CD1c-positive myeloid dendritic cell (primary cell): Measurements from ENCODE around the gene CCDC120.

ENCODE experiments used
- DNase-seq: peaks from one replicate; pipeline ENCODE4 v3.0.0-alpha.2; 2016; ENCODE audit errors: extremely low spot score

Gene CCDC120

GRCh38 chrX:49102190-49102589 lies 43.4 kb downstream of the CCDC120 start:
- no peak for DNase-seq

DNA sequence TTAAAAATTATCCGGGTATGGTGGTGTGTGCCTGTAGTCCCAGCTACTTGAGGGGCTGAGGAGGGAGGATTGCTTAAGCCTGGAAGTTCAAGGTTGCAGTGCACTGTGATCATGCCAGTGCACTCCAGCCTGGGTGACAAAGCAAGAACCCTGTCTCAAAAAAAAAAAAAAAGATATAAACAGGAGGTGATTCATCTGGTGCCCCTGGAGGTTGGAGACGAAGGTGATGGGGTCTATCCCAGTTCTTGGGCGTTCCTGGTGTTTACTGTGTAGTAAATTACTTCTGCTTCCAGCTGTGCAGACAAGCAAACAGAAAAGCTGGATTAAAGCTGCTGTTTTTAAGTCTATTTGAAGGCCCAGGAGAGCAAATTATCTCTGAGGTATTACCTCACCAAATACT lies 44.8 kb downstream of the CCDC120 start:
- DNase-seq: no peak

GRCh38 chrX:49106296-49106695 lies 47.5 kb downstream of the CCDC120 start:
- no peak for DNase-seq

GRCh38 chrX:49106930-49107329 lies 48.1 kb downstream of the CCDC120 start:
- peak; percentile 4 for DNase-seq

DNA sequence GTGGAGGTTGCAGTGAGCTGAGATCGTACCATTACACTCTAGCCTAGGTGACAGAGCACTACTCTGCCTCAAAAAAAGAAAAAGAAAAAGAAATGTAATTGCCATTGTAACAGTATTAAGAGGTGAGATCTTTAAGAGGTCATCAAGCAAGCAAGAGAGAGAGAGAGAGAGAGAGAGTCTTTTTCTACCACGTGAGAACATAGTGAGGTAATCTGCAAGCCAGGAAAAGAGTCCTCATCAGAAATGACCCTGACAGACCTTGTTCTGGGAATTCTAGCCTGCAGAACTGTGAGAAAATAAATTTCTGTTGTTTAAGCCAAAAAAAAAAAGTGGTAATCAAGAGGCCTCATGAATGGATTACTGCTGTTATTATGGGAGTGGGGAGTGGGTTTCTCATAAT lies 49.8 kb downstream of the CCDC120 start:
- DNase-seq: no peak

GRCh38 chrX:49110417-49110816 lies 51.6 kb downstream of the CCDC120 start:
- DNase-seq: no peak

DNA sequence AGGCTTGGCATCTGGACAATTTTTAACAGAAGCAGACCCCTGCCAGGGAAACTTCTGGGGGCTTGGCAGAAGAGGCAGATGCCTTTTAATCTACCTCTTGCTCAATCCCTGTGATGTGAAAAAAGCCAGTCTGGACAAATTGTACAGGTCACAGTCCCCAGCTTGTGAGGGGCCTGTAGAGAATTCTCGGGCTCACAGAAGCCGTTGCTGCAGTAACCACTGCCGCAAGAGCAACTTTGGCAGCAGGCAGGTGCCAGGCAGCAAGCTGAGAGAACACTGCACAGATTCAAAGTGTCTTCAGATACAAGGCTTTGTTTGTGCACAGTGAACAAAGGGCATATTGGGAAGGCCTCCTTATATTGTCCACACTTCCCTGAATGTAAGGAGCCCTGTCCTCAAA lies 53.0 kb downstream of the CCDC120 start:
- DNase-seq: no peak

DNA sequence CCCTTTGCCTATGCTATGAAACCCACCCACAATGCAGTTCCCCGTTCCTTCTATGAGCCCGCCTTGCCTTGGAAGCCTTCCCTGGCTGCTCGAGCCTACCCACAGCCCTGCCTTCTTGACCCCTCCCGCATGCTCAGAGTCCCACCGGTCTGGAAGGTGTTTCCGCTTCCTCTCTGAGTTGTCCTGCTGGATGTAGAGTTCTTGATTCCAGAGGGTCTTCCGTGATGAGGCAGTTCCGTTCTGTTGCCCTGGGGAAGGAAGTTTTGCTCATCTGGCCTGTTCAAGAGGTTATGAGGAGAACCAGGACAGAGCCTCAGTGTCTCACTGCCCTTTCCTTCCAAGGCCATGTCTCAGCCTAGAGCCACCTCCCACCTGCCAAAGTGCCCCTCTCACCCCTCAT lies 57.3 kb downstream of the CCDC120 start:
- DNase-seq: no peak

GRCh38 chrX:49116716-49117115 lies 57.9 kb downstream of the CCDC120 start:
- no peak for DNase-seq

GRCh38 chrX:49117581-49117980 lies 58.8 kb downstream of the CCDC120 start:
- no peak for DNase-seq
